C4-2B (cell line): ENCODE measurements around the gene ELF1.

Experiments
- ZFX ChIP-seq: fragments of 450-650 bp; IDR thresholded peaks from 2 replicates; pipeline ENCODE4 v1.6.1; 2017
- TF ChIP-seq, protein P1 (sequence below): fragments of 450-650 bp; conservative IDR thresholded peaks from 2 replicates; pipeline ENCODE4 v1.5.1; 2017; ENCODE audit warnings: mild to moderate bottlenecking

DNA sequence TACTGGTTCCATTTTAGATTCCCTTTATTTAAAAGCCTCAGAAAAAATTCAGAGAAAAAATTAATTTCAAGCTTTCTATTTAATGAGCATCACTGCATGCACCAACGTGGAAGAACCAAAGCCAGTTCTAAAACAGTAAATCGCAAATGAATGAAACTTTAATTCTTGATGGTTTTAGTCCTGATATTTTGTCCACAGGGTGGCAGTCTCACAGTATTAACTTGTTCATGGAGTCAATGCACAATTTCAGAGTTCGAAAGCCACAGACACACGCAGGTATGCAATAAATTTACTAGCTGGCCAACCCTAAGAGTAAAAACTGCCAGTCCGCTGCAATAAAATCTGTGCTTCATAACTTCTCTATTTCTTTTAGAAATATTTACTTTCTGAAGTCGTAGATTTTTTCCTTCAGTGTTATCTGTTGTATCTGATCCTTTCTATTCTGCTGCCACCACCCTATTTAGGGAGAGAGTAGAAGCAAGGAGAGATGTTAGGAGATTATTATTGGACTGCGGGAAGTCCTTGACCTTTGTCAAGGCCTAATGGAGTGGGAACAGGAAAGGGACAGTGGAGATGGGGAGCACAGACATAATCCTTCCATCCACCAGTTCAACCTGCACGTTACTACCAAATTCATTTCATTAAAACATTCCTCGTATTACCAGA lies 35.2 kb upstream of the ELF1 start:
- TF ChIP-seq, protein P1, sequence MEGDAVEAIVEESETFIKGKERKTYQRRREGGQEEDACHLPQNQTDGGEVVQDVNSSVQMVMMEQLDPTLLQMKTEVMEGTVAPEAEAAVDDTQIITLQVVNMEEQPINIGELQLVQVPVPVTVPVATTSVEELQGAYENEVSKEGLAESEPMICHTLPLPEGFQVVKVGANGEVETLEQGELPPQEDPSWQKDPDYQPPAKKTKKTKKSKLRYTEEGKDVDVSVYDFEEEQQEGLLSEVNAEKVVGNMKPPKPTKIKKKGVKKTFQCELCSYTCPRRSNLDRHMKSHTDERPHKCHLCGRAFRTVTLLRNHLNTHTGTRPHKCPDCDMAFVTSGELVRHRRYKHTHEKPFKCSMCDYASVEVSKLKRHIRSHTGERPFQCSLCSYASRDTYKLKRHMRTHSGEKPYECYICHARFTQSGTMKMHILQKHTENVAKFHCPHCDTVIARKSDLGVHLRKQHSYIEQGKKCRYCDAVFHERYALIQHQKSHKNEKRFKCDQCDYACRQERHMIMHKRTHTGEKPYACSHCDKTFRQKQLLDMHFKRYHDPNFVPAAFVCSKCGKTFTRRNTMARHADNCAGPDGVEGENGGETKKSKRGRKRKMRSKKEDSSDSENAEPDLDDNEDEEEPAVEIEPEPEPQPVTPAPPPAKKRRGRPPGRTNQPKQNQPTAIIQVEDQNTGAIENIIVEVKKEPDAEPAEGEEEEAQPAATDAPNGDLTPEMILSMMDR = peak; percentile 66
- TF ChIP-seq ZFX = no peak
